ENCODE data around the gene SNORC. TPM values are rescaled to one million over a fixed set of nuclear protein-coding genes. Genes with fewer than 3 reads are reported as not detected.

SNORC gene
- total RNA-seq, 1 donor from 2014 or later, result 0.53 TPM

DNA sequence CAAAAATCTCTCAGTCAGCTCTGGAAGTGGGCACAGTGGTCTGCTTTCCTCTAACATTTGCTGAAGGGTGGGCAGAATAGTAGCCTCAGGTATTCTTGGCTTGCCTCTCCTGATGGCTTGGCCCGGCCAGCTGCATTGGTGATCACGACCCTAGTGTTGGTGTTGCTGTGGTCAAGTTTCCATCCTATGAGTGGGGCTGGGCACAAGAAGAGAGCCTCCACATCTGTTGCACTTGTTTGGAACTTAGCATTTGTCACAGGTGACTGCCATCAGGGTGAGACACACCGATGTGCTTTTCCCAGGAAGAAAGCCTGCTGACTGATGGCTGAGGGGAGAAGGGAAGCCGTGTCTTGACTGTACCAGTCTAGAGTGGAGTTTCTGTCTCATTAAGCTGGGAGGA, 33.1 kb upstream of the SNORC start:
- intact Hi-C loops (cut with DNase I), result no loop called here
- Histone ChIP-seq H3K4me1 (peaks cover 19% of the 10 kb centered on the region), H3K36me3 (peaks cover 92% of the 10 kb centered on the region), H3K4me3 (no peak overlapping the region), H3K27me3 (ENCODE audit: low read depth) (no peaks in the 10 kb centered on the region), H3K27ac (no peak overlapping the region), H3K9me3 (no peaks in the 10 kb centered on the region)
- ATAC-seq (no peak), DNase-seq (no peak)
- TF ChIP-seq, protein P1, sequence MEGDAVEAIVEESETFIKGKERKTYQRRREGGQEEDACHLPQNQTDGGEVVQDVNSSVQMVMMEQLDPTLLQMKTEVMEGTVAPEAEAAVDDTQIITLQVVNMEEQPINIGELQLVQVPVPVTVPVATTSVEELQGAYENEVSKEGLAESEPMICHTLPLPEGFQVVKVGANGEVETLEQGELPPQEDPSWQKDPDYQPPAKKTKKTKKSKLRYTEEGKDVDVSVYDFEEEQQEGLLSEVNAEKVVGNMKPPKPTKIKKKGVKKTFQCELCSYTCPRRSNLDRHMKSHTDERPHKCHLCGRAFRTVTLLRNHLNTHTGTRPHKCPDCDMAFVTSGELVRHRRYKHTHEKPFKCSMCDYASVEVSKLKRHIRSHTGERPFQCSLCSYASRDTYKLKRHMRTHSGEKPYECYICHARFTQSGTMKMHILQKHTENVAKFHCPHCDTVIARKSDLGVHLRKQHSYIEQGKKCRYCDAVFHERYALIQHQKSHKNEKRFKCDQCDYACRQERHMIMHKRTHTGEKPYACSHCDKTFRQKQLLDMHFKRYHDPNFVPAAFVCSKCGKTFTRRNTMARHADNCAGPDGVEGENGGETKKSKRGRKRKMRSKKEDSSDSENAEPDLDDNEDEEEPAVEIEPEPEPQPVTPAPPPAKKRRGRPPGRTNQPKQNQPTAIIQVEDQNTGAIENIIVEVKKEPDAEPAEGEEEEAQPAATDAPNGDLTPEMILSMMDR (IDR thresholded peaks at IDR 0.05), result no peak

DNA sequence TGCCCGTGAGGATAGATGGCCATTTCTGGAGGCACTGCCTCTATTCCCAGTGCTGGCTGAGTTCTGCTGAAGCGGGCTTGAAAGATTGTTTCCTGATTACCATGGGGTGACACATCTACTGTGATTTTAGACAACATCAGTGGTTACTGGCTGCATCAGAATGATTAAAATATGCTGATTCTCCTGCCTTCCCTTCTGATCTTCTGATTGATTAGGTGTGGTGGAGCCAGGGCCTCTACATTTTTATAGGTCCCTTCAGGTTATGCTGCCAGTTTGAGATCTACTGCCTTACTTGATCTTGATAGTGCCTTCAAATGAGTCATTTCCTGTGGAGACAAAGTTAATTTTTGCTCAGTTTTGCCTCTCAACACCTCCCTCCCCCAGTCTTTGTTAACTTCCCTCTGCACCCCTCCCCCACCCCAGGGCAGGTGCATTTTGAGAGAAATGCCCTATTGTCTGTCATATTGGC, 31.6 kb upstream of the SNORC start:
- ATAC-seq (peak; percentile 40 to 42), DNase-seq (no peak)
- peaks cover 19% of the 10 kb centered on the region for H3K4me1 ChIP-seq
- no peaks in the 10 kb centered on the region for H3K27me3 ChIP-seq (ENCODE audit: low read depth)
- TF ChIP-seq, protein P1 (IDR thresholded peaks at IDR 0.05), result no peak
- H3K36me3 ChIP-seq, result peaks cover 87% of the 10 kb centered on the region
- peak overlapping the region; percentile 42 for H3K27ac ChIP-seq
- H3K9me3 ChIP-seq, result no peaks in the 10 kb centered on the region
- intact Hi-C loops (cut with DNase I), result no loop called here
- no peak overlapping the region for H3K4me3 ChIP-seq

DNA sequence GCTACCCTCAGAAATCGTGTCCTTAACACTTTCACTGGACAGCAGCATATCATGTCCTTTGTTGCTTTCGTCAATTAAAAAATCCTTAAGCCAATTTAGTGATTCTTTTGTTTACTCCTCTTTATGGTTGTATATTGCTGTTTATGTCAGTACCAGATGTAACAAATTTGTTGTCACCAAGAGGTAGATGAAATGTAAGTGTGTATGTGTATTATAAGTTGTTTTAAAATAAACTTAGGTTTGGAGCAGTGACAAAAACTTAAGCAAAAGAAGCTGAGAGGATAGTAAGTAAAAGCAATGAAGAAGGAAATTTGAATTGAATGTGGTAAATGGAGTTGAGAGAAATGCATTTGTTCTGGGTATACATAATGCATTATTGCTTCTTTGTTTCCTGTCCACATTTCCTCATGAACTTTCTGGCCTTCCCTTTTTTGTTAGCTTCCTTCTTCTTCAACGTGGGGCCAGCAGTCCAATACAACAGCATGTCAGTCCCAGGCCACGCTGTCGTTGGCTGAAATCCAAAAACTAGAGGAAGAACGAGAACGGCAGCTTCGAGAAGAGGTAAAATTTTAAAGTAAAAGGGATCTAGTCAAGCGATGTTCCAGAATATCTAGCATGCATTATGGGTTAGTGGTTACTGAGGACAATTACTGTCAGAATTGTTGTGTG, 30.5 kb upstream of the SNORC start:
- peak; percentile 69 for DNase-seq
- H3K27me3 ChIP-seq (ENCODE audit: low read depth), result no peaks in the 10 kb centered on the region
- ATAC-seq, result peak; percentile 48 to 70
- intact Hi-C loops (cut with DNase I), result no loop called here
- H3K9me3 ChIP-seq, result no peaks in the 10 kb centered on the region
- no peak overlapping the region for H3K27ac ChIP-seq
- H3K36me3 ChIP-seq, result peaks cover 87% of the 10 kb centered on the region
- H3K4me3 ChIP-seq, result no peak overlapping the region
- TF ChIP-seq, protein P1 (IDR thresholded peaks at IDR 0.05), result no peak
- peaks cover 19% of the 10 kb centered on the region for H3K4me1 ChIP-seq

DNA sequence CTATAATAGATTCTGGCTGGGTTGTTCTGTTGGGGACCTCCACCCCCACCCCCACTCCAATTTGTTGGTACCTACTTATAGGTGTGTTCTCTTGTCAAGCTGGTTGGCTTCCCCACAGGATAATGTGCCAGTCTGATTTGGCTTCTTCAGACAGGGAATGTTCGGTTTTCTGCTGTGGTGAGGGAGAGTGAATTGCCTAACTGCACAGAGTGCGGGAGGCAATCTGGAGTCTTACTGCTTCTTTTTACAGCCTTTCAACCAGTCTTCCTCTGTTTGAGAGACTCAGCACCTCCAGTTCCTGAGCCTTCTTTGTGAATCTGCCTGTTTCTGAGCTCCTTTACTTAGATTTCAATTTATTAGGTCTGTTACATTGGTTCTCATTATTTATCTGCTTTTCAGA, 27.4 kb upstream of the SNORC start:
- Histone ChIP-seq H3K27me3 (ENCODE audit: low read depth) (no peaks in the 10 kb centered on the region), H3K9me3 (no peaks in the 10 kb centered on the region), H3K27ac (no peak overlapping the region), H3K36me3 (peaks cover 91% of the 10 kb centered on the region), H3K4me1 (peaks cover 19% of the 10 kb centered on the region), H3K4me3 (no peak overlapping the region)
- TF ChIP-seq, protein P1 (IDR thresholded peaks at IDR 0.05), result no peak
- intact Hi-C loops (cut with DNase I), result no loop called here
- no peak for DNase-seq
- no peak for ATAC-seq

DNA sequence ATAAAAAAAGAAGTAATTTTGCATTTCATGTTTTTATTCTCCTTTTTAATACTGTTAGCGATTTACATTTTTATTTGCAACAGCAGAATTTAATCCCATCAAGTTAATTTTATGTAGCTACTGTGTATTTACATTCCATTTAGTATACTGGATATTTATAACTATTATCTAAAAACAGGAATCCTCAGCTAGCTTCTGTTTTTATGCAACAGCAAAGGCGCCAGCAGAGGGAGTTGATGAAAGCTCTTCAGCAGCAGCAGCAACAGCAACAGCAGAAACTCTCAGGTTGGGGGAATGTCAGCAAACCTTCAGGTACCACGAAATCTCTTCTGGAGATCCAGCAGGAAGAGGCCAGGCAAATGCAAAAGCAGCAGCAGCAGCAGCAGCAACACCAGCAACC, 26.2 kb upstream of the SNORC start:
- TF ChIP-seq, protein P1 (IDR thresholded peaks at IDR 0.05), result no peak
- Histone ChIP-seq H3K27me3 (ENCODE audit: low read depth) (no peaks in the 10 kb centered on the region), H3K27ac (no peak overlapping the region), H3K4me1 (peaks cover 10% of the 10 kb centered on the region), H3K36me3 (peaks cover 95% of the 10 kb centered on the region), H3K9me3 (no peaks in the 10 kb centered on the region), H3K4me3 (no peak overlapping the region)
- intact Hi-C loops (cut with DNase I), result no loop called here
- DNase-seq (no peak), ATAC-seq (no peak)
